ENCODE results near the gene RBM43. TPM values are rescaled to one million over a fixed set of nuclear protein-coding genes. Genes with fewer than 3 reads are reported as not detected.

The RBM43 gene
- total RNA-seq, 1 experiment from 2014 or later = 1.8 TPM

DNA sequence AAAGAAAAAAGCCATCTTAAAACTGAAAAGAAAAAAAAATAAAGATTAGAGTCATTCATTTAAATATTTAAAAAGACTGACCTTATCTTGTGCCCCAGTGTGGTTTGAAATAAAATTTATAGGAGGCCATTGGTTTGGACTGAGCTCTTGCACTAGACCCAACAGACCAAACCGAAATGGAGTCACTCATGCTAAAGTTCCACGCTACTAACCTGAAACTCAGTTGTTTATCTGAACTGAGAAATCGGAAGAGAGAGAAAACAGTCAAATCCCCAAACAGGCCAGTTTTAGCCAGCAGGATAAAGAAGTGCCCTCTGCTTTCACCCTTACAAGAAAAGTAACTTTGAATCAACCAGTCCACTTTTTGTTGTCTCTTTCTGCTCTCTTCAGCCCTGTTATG is 18.2 kb downstream of the RBM43 start:
- H3K23me2 ChIP-seq (ENCODE audit: insufficient read length, low read depth, low read length, poor library complexity, severe bottlenecking) = no peaks in the 10 kb centered on the region
- H3K14ac ChIP-seq (ENCODE audit: insufficient read depth, low read length) = no peak overlapping the region
- Mint-ChIP-seq H3K36me3 (ENCODE audit: insufficient read depth in 1 of 3, low read depth in 3 of 3) (peaks cover 3 to 6% (median 5%) of the 10 kb centered on the region in 3 experiments; a peak in 6 of 7 replicates), H3K4me1 (peaks cover 3 to 7% of the 10 kb centered on the region in 2 experiments; a peak in 2 of 4 replicates), H3K4me3 (no peak overlapping the region), H3K27ac (no peak overlapping the region), H3K9me3 (peaks cover 8 to 10% of the 10 kb centered on the region in 2 experiments), H3K27me3 (ENCODE audit: low read depth) (no peaks in the 10 kb centered on the region)
- H2BK120ac ChIP-seq (ENCODE audit: low read depth, low read length, poor library complexity, severe bottlenecking) = no peak overlapping the region
- no peak overlapping the region for H4K5ac ChIP-seq (ENCODE audit: insufficient read length, low read depth, low read length)
- H2BK20ac ChIP-seq (ENCODE audit: low read depth, low read length, poor library complexity, severe bottlenecking) = no peak overlapping the region
- no peak overlapping the region for H3K9ac ChIP-seq (ENCODE audit: extremely low read depth, insufficient read length, low read length)
- WGBS (ENCODE audit: extremely low coverage, insufficient read length, low lambda C conversion rate) = no CpG with 5 or more reads among the region's 3 CpGs
- TF ChIP-seq, protein P1, sequence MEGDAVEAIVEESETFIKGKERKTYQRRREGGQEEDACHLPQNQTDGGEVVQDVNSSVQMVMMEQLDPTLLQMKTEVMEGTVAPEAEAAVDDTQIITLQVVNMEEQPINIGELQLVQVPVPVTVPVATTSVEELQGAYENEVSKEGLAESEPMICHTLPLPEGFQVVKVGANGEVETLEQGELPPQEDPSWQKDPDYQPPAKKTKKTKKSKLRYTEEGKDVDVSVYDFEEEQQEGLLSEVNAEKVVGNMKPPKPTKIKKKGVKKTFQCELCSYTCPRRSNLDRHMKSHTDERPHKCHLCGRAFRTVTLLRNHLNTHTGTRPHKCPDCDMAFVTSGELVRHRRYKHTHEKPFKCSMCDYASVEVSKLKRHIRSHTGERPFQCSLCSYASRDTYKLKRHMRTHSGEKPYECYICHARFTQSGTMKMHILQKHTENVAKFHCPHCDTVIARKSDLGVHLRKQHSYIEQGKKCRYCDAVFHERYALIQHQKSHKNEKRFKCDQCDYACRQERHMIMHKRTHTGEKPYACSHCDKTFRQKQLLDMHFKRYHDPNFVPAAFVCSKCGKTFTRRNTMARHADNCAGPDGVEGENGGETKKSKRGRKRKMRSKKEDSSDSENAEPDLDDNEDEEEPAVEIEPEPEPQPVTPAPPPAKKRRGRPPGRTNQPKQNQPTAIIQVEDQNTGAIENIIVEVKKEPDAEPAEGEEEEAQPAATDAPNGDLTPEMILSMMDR (conservative IDR thresholded peaks at IDR 0.05) = no peak
- H3T11ph ChIP-seq (ENCODE audit: low read length) = no peak overlapping the region
- H3K23ac ChIP-seq (ENCODE audit: insufficient read length, low read depth, low read length) = no peak overlapping the region
- no peak overlapping the region for H3K4me2 ChIP-seq (ENCODE audit: insufficient read depth, insufficient read length, low read length)
- H2BK12ac ChIP-seq (ENCODE audit: insufficient read length, low read depth, low read length) = no peak overlapping the region
- no peaks in the 10 kb centered on the region for H4K20me1 ChIP-seq (ENCODE audit: control insufficient read depth, insufficient read depth, insufficient read length)
- H3K27me3 ChIP-seq (ENCODE audit: insufficient read depth, low read length) = no peaks in the 10 kb centered on the region
- no peaks in the 10 kb centered on the region for H3K79me1 ChIP-seq (ENCODE audit: insufficient read depth, low read depth, low read length, poor library complexity, severe bottlenecking)
- no peak overlapping the region for H4K8ac ChIP-seq (replicated peaks; ENCODE audit: insufficient read length, low read depth, low read length)
- H3K56ac ChIP-seq (ENCODE audit: insufficient read length, low read depth, low read length) = no peak overlapping the region
- H3K4ac ChIP-seq (ENCODE audit: low read depth, low read length) = no peak overlapping the region
- H2BK15ac ChIP-seq (ENCODE audit: low read depth, low read length) = no peak overlapping the region
- H2BK5ac ChIP-seq (ENCODE audit: insufficient read length, low read length) = no peak overlapping the region
- H3K27ac ChIP-seq (ENCODE audit: insufficient read length, low read depth, low read length) = no peak overlapping the region
- H4K91ac ChIP-seq (ENCODE audit: insufficient read length, low read depth, low read length) = no peak overlapping the region
- no peaks in the 10 kb centered on the region for H3K9me3 ChIP-seq (ENCODE audit: control insufficient read depth, low read depth, low read length)
- no peak for DNase-seq
- H3K79me2 ChIP-seq (ENCODE audit: insufficient read depth, low read length) = no peaks in the 10 kb centered on the region
- no peak overlapping the region for H2AK5ac ChIP-seq (ENCODE audit: insufficient read length, low read length)
- no peak overlapping the region for H2AFZ ChIP-seq (ENCODE audit: low read length)
- no peak overlapping the region for H3K18ac ChIP-seq (ENCODE audit: insufficient read length, low read depth, low read length)
- no peaks in the 10 kb centered on the region for H3K4me1 ChIP-seq (ENCODE audit: insufficient read depth, low read length)
